ENCODE measurements around the gene SLC30A1. TPM values are rescaled to one million over a fixed set of nuclear protein-coding genes. Genes with fewer than 3 reads are reported as not detected.

SLC30A1 gene
- total and polyA plus RNA-seq, 10 of the 15 experiments (the other 5 are each of a cell fraction or from before 2014, with no cell fraction given) = 3.5 to 14.1 (median 8.8) TPM

DNA sequence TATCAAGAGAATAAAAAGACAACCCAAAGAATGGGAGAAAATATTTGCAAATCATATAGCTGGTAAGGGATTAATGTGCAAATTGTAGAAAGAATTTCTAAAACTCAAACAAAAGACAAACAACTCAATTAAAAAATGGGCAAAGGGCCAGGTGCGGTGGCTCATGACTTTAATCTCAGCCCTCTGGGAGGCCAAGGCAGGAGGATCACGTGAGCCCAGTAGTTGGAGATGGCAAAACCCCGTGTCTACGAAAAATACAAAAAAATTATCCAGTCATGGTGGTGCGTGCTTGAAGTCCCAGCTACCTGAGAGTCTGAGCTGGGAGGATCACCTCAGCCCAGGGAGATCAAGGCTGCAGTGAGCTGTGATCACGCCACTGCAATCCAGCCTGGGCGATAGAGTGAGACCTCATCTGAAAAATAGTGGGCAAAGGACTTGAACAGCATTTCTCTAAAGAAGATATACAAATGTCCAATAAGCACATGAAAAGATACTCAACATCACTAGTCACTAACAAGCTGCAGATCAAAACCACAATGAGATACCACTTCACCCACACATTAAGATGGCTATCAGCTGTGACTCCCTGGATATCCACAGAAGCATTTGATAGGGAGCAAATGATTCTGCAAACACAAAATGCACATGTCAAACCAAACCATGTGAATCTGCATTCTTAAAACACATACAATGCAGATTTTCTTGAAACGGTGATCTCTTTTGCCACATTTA, 20.9 kb downstream of the SLC30A1 start:
- Histone ChIP-seq H2AFZ (ENCODE audit: control insufficient read depth, low read depth, low read length) (no peak overlapping the region), H3K4me2 (ENCODE audit: control insufficient read depth, insufficient read depth) (no peak overlapping the region), H3K79me2 (ENCODE audit: control insufficient read depth, insufficient read depth, low read length) (no peaks in the 10 kb centered on the region), H3K9me3 (replicated peaks; ENCODE audit: control insufficient read depth, insufficient read depth, low read length) (no peaks in the 10 kb centered on the region), H3K27me3 (replicated peaks in 1 of 2; ENCODE audit: control insufficient read depth in 2 of 2, insufficient read depth in 2 of 2, low read length in 1 of 2) (no peaks in the 10 kb centered on the region; a peak in 1 of 4 replicates), H3K27ac (ENCODE audit: control insufficient read depth, insufficient read depth) (no peak overlapping the region), H3K9ac (ENCODE audit: control insufficient read depth, insufficient read depth, low read length) (no peak overlapping the region), H3K4me3 (no peak overlapping the region), H4K20me1 (ENCODE audit: control insufficient read depth, insufficient read depth) (no peaks in the 10 kb centered on the region), H3K36me3 (ENCODE audit: control insufficient read depth in 2 of 2, insufficient read depth in 2 of 2, low read length in 1 of 2) (no peaks in the 10 kb centered on the region), H3K4me1 (ENCODE audit: control insufficient read depth, insufficient read depth, low read length) (no peaks in the 10 kb centered on the region)
- FAIRE-seq (no peak), DNase-seq (ENCODE audit: low read depth, low spot score) (no peak), ATAC-seq (no peak)
- ChIA-PET SMC1A (ENCODE audit: uncharacterized antibody, unreplicated experiment) (interaction anchor here (1.0 to 1.4 kb wide), 4 partner anchors 9 to 47 kb away, joined by 3 to 5 read pairs (median 4); no protein-coding TSS in a partner anchor), RAD21 (ENCODE audit: unreplicated experiment) (interaction anchor here (0.6 kb wide), 1 partner anchor 43 kb away, joined by 3 read pairs; no protein-coding TSS in a partner anchor), POLR2A (no interaction called here), CTCF (interaction anchor here (1.7 kb wide), 1 partner anchor 44 kb away, joined by 4 read pairs; no protein-coding TSS in a partner anchor)
- no TSS peak for BruUV-seq (replicated peaks)
- intact Hi-C loops (cut with micrococcal nuclease; ENCODE audit: unreplicated experiment) (no loop called here), in situ Hi-C loops (cut with MboI) (no loop called here)
- TF ChIP-seq, protein P1, sequence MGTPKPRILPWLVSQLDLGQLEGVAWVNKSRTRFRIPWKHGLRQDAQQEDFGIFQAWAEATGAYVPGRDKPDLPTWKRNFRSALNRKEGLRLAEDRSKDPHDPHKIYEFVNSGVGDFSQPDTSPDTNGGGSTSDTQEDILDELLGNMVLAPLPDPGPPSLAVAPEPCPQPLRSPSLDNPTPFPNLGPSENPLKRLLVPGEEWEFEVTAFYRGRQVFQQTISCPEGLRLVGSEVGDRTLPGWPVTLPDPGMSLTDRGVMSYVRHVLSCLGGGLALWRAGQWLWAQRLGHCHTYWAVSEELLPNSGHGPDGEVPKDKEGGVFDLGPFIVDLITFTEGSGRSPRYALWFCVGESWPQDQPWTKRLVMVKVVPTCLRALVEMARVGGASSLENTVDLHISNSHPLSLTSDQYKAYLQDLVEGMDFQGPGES (IDR thresholded peaks at IDR 0.05) = no peak
- no peak for TF ChIP-seq CHD4 (IDR thresholded peaks at IDR 0.05)
- TF ChIP-seq CREM (IDR thresholded peaks at IDR 0.05; ENCODE audit: low read depth) = no peak
- 67% methylated on average over 8 of the region's 8 CpGs for WGBS (ENCODE audit: insufficient coverage, insufficient replicate concordance, low lambda C conversion rate, missing lambda C conversion rate)

DNA sequence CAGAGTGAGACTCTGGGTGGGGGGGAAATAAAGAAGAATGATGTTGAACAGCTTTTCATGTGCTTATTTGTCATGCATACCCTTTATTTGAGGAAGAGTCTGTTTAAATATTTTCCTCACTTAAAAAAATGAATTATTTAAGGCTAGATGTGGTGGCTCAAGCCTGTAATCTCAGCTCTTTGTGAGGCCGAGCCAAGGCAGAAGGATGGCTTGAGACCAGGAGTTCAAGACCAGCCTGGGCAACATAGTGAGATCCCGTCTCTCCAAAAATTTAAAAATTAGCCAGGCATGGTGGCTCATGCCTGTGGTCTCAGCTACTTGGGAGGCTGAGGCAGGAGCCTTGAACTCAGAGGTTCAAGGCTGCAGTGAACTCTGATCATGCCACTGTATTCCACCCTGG, 25.4 kb downstream of the SLC30A1 start:
- Histone ChIP-seq H3K9me3 (replicated peaks; ENCODE audit: control insufficient read depth, insufficient read depth, low read length) (no peaks in the 10 kb centered on the region), H3K27ac (ENCODE audit: control insufficient read depth, insufficient read depth) (no peak overlapping the region), H3K36me3 (ENCODE audit: control insufficient read depth in 2 of 2, insufficient read depth in 2 of 2, low read length in 1 of 2) (no peaks in the 10 kb centered on the region), H4K20me1 (ENCODE audit: control insufficient read depth, insufficient read depth) (no peaks in the 10 kb centered on the region), H3K4me3 (no peak overlapping the region), H3K9ac (ENCODE audit: control insufficient read depth, insufficient read depth, low read length) (no peak overlapping the region), H3K4me1 (ENCODE audit: control insufficient read depth, insufficient read depth, low read length) (0 out of 2 replicates have a peak, but pooled peaks cover 1% of the 10 kb centered on the region), H3K79me2 (ENCODE audit: control insufficient read depth, insufficient read depth, low read length) (no peaks in the 10 kb centered on the region), H3K27me3 (replicated peaks in 1 of 2; ENCODE audit: control insufficient read depth in 2 of 2, insufficient read depth in 2 of 2, low read length in 1 of 2) (no peaks in the 10 kb centered on the region; a peak in 1 of 4 replicates), H2AFZ (ENCODE audit: control insufficient read depth, low read depth, low read length) (no peak overlapping the region), H3K4me2 (ENCODE audit: control insufficient read depth, insufficient read depth) (no peak overlapping the region)
- BruUV-seq (replicated peaks) = no TSS peak
- intact Hi-C loops (cut with micrococcal nuclease; ENCODE audit: unreplicated experiment) (no loop called here), in situ Hi-C loops (cut with MboI) (no loop called here)
- ChIA-PET SMC1A (ENCODE audit: uncharacterized antibody, unreplicated experiment) (no interaction called here), RAD21 (ENCODE audit: unreplicated experiment) (no interaction called here), POLR2A (no interaction called here), CTCF (interaction anchor here (1.3 to 1.8 kb wide), 2 partner anchors 83 to 100 kb away, joined by 3 to 4 read pairs; no protein-coding TSS in a partner anchor)
- TF ChIP-seq, protein P2, sequence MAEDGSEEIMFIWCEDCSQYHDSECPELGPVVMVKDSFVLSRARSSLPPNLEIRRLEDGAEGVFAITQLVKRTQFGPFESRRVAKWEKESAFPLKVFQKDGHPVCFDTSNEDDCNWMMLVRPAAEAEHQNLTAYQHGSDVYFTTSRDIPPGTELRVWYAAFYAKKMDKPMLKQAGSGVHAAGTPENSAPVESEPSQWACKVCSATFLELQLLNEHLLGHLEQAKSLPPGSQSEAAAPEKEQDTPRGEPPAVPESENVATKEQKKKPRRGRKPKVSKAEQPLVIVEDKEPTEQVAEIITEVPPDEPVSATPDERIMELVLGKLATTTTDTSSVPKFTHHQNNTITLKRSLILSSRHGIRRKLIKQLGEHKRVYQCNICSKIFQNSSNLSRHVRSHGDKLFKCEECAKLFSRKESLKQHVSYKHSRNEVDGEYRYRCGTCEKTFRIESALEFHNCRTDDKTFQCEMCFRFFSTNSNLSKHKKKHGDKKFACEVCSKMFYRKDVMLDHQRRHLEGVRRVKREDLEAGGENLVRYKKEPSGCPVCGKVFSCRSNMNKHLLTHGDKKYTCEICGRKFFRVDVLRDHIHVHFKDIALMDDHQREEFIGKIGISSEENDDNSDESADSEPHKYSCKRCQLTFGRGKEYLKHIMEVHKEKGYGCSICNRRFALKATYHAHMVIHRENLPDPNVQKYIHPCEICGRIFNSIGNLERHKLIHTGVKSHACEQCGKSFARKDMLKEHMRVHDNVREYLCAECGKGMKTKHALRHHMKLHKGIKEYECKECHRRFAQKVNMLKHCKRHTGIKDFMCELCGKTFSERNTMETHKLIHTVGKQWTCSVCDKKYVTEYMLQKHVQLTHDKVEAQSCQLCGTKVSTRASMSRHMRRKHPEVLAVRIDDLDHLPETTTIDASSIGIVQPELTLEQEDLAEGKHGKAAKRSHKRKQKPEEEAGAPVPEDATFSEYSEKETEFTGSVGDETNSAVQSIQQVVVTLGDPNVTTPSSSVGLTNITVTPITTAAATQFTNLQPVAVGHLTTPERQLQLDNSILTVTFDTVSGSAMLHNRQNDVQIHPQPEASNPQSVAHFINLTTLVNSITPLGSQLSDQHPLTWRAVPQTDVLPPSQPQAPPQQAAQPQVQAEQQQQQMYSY (CRISPR knock-in tag; IDR thresholded peaks at IDR 0.05) = no peak
- TF ChIP-seq, protein P3, sequence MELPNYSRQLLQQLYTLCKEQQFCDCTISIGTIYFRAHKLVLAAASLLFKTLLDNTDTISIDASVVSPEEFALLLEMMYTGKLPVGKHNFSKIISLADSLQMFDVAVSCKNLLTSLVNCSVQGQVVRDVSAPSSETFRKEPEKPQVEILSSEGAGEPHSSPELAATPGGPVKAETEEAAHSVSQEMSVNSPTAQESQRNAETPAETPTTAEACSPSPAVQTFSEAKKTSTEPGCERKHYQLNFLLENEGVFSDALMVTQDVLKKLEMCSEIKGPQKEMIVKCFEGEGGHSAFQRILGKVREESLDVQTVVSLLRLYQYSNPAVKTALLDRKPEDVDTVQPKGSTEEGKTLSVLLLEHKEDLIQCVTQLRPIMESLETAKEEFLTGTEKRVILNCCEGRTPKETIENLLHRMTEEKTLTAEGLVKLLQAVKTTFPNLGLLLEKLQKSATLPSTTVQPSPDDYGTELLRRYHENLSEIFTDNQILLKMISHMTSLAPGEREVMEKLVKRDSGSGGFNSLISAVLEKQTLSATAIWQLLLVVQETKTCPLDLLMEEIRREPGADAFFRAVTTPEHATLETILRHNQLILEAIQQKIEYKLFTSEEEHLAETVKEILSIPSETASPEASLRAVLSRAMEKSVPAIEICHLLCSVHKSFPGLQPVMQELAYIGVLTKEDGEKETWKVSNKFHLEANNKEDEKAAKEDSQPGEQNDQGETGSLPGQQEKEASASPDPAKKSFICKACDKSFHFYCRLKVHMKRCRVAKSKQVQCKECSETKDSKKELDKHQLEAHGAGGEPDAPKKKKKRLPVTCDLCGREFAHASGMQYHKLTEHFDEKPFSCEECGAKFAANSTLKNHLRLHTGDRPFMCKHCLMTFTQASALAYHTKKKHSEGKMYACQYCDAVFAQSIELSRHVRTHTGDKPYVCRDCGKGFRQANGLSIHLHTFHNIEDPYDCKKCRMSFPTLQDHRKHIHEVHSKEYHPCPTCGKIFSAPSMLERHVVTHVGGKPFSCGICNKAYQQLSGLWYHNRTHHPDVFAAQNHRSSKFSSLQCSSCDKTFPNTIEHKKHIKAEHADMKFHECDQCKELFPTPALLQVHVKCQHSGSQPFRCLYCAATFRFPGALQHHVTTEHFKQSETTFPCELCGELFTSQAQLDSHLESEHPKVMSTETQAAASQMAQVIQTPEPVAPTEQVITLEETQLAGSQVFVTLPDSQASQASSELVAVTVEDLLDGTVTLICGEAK (IDR thresholded peaks at IDR 0.05; ENCODE audit: borderline replicate concordance) = no peak
- no peak for TF ChIP-seq GATAD2B (conservative IDR thresholded peaks at IDR 0.05; ENCODE audit: low read depth)
- TF ChIP-seq JUND (IDR thresholded peaks at IDR 0.05; ENCODE audit: low read depth, low read length) = no peak
- no peak for ATAC-seq
- 73% methylated on average over 2 of the region's 2 CpGs for WGBS (ENCODE audit: insufficient coverage, insufficient replicate concordance, low lambda C conversion rate, missing lambda C conversion rate)
- no peak for DNase-seq (ENCODE audit: low read depth, low spot score)
- no peak for FAIRE-seq
